Placental pericyte (primary cell): ENCODE data around the gene MAGEB10. TPM values are rescaled to one million over a fixed set of nuclear protein-coding genes. Genes with fewer than 3 reads are reported as not detected.

Experiments used
- total RNA-seq: library from RNA; depleted of rRNA; stranded (reverse); fragments of >200 nt; gene quantifications from 2 replicates; pipeline ENCODE4 v1.2.3, GENCODE V29; 2012

MAGEB10 gene
- total RNA-seq: not detected in 2 replicates

GRCh38 chrX:27807690-27808089 is at the start of gene MAGEB10:
TSS of gene MAGEB10 (plus strand) at chrX:27807990. CDS start at chrX:27821307, 13,317 bp downstream.

Other genes with a start within 250 kb of the MAGEB10 start
- not detected in 2 replicates for gene DCAF8L2, start 217.6 kb upstream of the MAGEB10 start, total RNA-seq
- not detected in 2 replicates for gene DCAF8L1, start 173.5 kb downstream of the MAGEB10 start, total RNA-seq